GM18858 (cell line): ENCODE data around the gene PRAF2.

ENCODE experiments used
- ATAC-seq: cut with Tn5 transposase; IDR thresholded peaks from one replicate; pipeline ENCODE4 v1.9.1; 2021; ENCODE audit not compliant: unreplicated experiment

PRAF2 gene

DNA sequence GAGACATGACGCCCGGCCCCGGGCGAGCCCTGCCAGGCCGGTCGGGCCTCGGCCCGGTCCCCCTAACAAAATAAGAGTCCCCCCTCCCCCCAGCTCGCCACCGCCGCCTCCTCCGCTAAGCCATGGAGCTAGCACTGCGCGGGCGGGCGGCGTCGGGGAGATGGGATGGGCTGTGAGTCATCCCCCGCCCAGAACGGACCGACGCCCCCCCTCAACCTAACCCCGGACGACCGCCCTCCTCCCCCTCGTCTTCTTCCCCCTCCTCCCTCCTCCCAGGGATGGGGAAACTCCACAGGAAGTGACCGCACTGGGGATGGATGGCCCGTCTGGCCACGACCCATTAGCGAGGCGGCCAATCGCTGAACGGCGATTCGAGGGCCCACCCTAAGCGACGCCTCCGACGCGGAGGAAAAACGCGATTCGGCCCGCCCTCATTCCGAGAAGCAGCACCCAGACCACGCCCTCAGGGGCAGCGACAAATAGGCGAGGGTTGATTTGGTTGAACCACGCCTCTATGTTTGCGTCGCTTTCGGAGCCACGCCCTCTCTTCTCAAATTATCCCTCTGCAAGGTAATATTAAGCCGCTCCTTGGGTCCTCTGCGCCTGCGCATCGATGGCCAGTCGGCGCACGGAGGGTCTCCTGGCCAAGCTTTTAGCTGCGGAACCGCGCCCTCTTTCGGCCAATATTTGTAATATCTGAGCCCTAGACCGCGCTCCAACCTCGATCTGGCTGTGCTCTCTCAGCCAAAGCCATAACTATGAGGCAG lies 30.4 kb downstream of the PRAF2 start, which contains the start of gene TFE3:
TFE3 (minus strand) TSS at position 138 of the 767 bp plus-strand sequence; CDS start at position 7, 131 bp downstream.
- ATAC-seq = peak; percentile 82

DNA sequence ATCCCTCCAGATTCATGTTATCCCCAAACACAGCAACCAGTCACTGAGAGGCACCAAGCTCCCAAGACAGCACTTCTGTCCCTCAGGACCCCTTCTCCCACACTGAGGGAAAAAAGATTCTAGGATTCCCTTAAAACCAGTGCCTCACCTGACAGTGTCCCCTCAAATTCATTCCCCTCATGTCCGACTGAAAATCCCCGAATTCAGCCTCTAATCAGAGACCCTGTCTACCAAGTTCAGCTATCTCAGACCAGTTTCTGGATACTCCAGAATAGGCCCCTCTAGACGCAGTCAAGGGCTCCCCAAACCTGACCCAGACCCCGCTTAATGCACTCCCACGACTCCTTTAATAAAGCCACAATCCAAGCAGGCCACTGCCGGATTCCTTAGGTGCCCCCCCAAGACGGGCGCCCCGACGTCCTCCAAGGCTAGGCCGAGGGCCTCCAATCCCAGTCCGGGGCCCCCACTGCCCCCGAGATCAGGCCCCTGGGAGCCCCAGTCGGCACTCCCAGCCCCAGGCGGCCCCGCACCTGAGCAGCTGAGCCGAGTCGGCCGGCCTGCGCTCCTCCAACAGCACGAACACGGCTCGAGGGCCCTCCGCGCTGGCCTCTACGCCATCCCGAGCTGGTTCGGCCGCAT lies 31.1 kb downstream of the PRAF2 start:
- ATAC-seq = no peak

DNA sequence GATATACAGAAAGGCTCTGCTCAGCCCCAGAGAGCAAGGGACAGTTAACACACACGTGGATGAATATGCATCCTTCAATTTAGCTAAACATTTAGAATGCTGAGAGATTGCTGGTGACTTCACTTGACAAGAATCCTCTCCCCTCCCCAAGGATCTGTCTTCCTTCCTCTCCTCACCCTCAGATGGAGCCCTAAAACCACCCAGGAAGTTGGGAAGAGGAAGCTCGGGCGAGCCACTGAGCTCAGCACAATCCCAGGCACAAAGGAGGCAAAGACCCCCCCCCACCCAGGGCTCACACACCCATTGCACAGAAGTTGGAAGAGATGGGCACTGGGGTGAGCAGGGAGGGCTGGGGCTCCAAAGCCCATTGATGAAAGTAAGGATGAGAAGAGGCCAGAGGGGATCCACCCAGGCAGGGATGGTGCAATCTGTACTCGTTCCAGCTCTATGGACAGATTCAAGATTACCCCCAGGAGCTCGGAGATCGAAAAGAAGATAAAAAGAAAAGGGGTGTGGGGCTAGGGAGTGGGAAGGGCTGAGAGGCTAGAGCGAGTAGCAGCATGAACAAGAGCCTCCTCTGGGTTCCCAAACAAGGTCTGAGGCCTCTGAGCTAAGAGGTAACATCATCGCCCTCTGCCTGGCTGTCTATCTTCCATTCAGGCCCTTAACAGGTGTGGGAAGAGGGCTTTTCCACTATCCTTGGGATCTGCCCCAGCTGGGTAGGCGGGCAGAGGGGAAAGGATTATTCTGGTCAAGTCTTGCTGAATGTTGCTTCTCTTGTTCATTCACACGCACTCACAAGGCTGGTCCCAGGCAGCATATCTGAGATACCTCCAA lies 31.8 kb downstream of the PRAF2 start:
- no peak for ATAC-seq

DNA sequence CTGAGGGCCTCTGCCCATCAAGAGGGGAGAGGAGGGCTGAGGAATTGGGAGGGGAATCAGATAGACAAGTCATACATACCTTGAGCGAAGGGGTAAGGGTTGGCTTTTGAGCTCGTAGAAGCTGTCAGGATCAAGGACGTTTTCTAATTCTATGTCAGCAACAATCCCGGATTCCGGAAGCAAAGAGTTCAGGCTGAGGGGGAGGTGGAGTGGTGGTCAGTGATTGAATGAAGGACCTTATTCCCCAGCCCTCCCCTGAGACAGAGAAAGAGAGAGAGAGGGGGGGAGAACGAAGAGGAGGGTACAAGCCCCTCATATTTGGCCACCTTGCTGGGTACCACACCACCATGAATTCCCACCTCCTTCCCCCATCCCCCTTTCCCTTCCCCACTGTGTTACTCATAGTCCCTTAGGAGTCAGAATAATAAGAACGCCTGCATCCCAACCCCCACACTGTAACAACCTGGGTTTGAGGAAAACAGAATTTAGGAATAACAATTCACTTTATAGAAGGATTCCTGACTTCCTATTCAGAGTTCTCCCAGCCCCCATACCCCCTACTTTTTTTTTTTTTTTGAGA lies 33.3 kb downstream of the PRAF2 start:
- no peak for ATAC-seq

DNA sequence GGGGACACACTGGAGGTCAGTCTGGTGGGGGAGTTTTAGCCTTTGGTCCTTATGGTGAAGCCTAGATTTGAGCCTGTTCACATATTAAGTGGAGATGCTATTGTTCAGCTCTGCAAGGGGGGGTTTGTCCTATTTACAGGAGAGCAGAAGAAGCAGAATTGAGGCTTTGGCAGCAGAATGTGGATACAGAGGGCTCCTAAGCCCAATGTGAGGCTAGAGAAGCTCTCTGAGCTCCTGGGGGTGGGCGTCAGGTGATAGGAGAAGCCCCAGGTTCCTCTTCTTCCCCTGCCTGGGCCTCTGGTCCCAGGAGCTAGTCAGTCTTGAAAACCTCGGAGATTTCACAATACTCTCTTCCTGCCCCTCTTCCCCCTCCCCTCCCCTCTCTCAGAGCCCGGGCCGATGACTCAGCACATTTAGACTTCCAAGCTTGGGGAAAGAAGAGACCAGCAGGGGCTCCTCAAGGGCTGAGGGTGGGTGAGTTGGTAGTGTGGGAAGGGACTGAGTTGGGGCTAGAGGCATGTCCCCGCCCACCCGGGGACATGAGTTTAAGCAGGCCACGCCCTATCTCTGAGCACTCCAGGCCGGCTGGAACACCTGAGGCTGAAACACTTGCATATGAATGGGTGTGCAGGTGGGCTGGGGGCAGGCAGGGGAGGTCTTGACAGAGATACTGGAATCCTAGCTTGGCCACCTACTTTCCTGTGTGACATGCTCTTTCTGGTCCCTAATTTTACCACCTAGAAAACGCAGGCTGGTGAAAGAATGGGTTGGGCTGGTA lies 34.0 kb downstream of the PRAF2 start:
- ATAC-seq = no peak

DNA sequence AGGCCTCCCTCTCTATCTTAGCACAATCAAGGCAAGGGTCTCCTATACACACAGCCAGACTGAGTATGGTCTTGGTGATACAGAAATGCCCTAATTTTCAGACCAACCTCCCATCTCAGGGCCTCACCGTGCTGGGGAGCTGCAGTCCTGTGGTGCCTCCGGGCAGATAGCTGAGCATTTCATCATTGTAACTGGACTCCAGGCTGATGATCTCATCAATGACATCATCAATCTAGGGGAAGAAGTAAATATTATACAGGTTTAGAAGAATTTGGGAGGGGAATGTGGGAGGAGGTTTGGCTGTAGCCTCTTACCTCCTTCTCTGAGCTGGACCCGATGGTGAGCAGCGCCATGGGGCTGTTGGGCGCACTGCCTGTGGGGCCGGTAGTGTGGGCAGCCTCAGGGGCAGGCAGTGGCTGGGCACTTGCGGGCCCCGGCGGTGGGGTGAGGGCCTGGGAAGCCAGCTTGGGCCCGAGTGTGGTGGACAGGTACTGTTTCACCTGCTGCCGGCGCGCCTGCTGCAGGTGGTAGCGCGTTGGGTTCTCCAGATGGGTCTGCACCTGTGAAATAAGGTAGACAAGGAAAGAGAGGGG lies 35.8 kb downstream of the PRAF2 start:
- ATAC-seq = no peak

DNA sequence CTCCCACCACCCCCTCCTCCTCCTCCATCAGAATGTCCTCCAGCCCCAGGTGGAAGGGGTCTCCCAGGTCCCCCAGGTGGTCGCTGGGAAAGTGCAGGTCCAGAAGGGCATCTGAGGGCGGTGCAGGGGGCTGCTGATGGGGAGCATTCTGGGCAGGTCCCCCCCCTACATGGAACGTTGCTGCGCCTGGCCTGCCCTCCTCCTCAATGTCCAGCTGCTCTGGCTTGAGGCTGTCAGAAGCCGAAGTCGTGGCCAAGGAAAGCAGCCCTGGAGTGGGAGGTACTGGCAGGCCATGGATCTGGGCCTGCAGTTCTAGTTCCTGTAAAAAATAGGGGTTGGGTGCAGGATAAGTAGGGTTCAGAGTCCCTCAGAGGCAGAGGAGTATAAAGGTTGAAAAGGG lies 43.5 kb downstream of the PRAF2 start:
- ATAC-seq = no peak

DNA sequence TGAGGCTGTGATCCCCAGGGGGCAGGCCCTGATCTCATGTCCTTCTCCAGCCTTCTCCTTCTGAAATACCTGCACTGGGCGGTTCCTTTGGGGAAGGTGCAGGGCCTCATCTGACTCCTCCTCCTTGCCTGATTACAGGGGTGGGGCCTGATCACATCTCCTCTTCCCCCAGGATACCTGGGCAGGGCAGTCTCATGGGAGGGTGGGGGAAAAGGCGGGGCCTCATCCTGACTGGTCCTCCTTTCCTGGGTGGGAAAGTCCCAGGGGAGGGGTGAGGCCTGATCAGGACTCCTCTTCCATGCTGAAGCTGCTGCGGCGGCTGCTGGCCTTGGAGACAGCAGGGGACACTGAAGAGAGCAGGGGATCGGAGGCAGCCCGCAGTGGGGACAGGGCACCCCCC lies 43.9 kb downstream of the PRAF2 start:
- no peak for ATAC-seq
